Stomach (tissue), 4 donors: ENCODE measurements around the gene GAD2.

Source experiments
- EP300 ChIP-seq: sonication (generic); formaldehyde crosslinking; IDR thresholded peaks from one replicate; pipeline ENCODE4 v1.6.1; 2017; ENCODE audit warnings: antibody characterized with exemption
- POLR2AphosphoS5 ChIP-seq, 3 donors: sonication (generic); formaldehyde crosslinking; IDR thresholded peaks; one replicate each; pipeline ENCODE4 v1.6.1; 2016; ENCODE audit warnings: antibody characterized with exemption in 3 of 3
- TF ChIP-seq, protein P1 (sequence below), 7 experiments: fragments of 450-650 bp in 4 of 7; fragments of 200-600 bp in 3 of 7; sonication (generic) in 3 of 7; IDR thresholded peaks; one replicate each; pipeline ENCODE4 v1.5.1; 2016 to 2019; ENCODE audit warnings: antibody characterized with exemption in 7 of 7, control low read depth in 2 of 7, mild to moderate bottlenecking in 1 of 7

DNA sequence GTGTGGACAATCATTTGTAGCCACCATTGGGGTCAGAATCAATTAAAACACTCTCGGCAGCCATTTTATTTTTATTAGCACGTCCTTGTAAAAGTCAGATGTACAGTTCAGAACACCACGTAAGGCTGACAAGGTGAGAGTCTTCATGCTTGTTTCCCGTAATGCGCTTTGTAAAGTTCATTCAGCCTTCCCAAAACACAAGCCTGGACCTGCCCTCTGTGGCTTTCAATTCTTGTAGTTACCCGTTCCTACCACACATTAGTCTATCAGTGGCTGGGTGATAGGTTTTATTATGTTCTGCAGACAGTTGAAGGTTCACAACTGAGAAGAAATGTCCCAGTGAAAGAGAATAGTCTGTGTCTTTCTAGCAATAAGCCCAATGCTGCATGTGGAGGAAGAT is 35.4 kb downstream of the GAD2 start:
- TF ChIP-seq, protein P1, sequence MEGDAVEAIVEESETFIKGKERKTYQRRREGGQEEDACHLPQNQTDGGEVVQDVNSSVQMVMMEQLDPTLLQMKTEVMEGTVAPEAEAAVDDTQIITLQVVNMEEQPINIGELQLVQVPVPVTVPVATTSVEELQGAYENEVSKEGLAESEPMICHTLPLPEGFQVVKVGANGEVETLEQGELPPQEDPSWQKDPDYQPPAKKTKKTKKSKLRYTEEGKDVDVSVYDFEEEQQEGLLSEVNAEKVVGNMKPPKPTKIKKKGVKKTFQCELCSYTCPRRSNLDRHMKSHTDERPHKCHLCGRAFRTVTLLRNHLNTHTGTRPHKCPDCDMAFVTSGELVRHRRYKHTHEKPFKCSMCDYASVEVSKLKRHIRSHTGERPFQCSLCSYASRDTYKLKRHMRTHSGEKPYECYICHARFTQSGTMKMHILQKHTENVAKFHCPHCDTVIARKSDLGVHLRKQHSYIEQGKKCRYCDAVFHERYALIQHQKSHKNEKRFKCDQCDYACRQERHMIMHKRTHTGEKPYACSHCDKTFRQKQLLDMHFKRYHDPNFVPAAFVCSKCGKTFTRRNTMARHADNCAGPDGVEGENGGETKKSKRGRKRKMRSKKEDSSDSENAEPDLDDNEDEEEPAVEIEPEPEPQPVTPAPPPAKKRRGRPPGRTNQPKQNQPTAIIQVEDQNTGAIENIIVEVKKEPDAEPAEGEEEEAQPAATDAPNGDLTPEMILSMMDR (IDR thresholded peaks at IDR 0.05): no peak
- TF ChIP-seq EP300: no peak
- TF ChIP-seq POLR2AphosphoS5 (IDR thresholded peaks at IDR 0.05): no peak
